M059J (cell line): ENCODE results near the gene RPTOR. TPM values are rescaled to one million over a fixed set of nuclear protein-coding genes. Genes with fewer than 3 reads are reported as not detected.
"Not testable (repeated sequence)": the region's sequence is repeated elsewhere in the genome, so short reads cannot be mapped to it uniquely, and the experiment has no call there.

Experiments
- DNase-seq: peaks from one replicate; pipeline ENCODE4 v3.0.0-alpha.2; 2012; ENCODE audit warnings: low read depth
- total RNA-seq: library from RNA; depleted of rRNA; stranded (reverse); fragments of >200 nt; shearing (Covaris generic); gene quantifications from 2 replicates; pipeline ENCODE4 v1.2.3, GENCODE V29; 2014

RPTOR gene
- total RNA-seq, 1 experiment from 2014 or later: 20.8 TPM

GRCh38 chr17:80693511-80693910, 148.9 kb downstream of the RPTOR start:
- no peak for DNase-seq

- no peak for DNase-seq
These were observed 149.7 kb downstream of the RPTOR start for GRCh38 chr17:80694085-80694991.

- DNase-seq: no peak
These were observed 150.6 kb downstream of the RPTOR start for GRCh38 chr17:80694992-80695912.

GRCh38 chr17:80695979-80696378, 151.3 kb downstream of the RPTOR start:
- DNase-seq: no peak

- no peak for DNase-seq
These were observed 151.8 kb downstream of the RPTOR start for GRCh38 chr17:80696456-80696855.

GRCh38 chr17:80696964-80697363, 152.3 kb downstream of the RPTOR start:
- DNase-seq: no peak

GRCh38 chr17:80698297-80698696, 153.7 kb downstream of the RPTOR start:
- DNase-seq: no peak

GRCh38 chr17:80699205-80699604, 154.6 kb downstream of the RPTOR start:
- not testable (repeated sequence) for DNase-seq

- no peak for DNase-seq
These were observed 157.1 kb downstream of the RPTOR start for GRCh38 chr17:80701730-80702129.

- DNase-seq: no peak
These were observed 157.9 kb downstream of the RPTOR start for GRCh38 chr17:80702315-80703141.

GRCh38 chr17:80703142-80703478, 158.5 kb downstream of the RPTOR start:
- no peak for DNase-seq

GRCh38 chr17:80704381-80704819, 159.8 kb downstream of the RPTOR start:
- DNase-seq: peak; percentile 13

- no peak for DNase-seq
These were observed 160.3 kb downstream of the RPTOR start for GRCh38 chr17:80704894-80705293.

GRCh38 chr17:80705988-80706387, 161.3 kb downstream of the RPTOR start:
- no peak for DNase-seq

- DNase-seq: no peak
These were observed 161.8 kb downstream of the RPTOR start for GRCh38 chr17:80706463-80706867.

GRCh38 chr17:80708480-80708879, 163.8 kb downstream of the RPTOR start:
- no peak for DNase-seq

- no peak for DNase-seq
These were observed 164.6 kb downstream of the RPTOR start for GRCh38 chr17:80709090-80709695.

GRCh38 chr17:80710714-80711302, 166.2 kb downstream of the RPTOR start:
- no peak for DNase-seq

- no peak for DNase-seq
These were observed 167.5 kb downstream of the RPTOR start for GRCh38 chr17:80712089-80712488.

GRCh38 chr17:80712606-80713005, 168.0 kb downstream of the RPTOR start:
- DNase-seq: no peak
